VCaP (cell line): Measurements from ENCODE around the gene N4BP2.

Experiments used
- H3K27ac ChIP-seq: fragments of 450-650 bp; 2 replicates; pipeline ENCODE4 v1.5.1; 2017
- TF ChIP-seq, protein P1 (sequence below): fragments of 450-650 bp; conservative IDR thresholded peaks from 2 replicates; pipeline ENCODE4 v1.5.1; 2017; ENCODE audit warnings: mild to moderate bottlenecking, moderate library complexity

Gene N4BP2

DNA sequence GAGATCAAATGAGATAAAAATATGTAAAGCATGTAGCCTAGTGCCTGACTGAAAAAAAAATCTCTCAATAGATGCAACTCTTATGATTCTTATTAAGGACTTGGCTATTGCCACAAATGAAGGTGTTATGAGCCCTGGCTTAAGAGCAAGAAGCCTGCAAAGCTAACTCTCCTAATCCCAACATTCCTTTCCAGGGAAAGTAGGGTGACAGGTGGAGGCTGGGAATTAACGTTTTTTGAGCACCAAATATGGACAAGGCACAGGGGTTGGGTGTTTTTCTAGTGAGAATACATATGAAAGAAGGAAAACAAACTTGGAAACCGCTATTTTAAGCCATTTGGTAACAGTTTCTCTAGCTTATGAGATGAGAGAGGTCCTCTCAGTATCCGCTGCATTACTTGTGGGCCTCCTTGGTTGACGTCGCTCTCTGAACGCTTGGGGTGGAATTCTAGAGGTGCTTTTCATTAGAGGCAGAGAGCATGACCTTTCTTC lies 142.6 kb downstream of the N4BP2 start:
- H3K27ac ChIP-seq: no peak overlapping the region
- TF ChIP-seq, protein P1, sequence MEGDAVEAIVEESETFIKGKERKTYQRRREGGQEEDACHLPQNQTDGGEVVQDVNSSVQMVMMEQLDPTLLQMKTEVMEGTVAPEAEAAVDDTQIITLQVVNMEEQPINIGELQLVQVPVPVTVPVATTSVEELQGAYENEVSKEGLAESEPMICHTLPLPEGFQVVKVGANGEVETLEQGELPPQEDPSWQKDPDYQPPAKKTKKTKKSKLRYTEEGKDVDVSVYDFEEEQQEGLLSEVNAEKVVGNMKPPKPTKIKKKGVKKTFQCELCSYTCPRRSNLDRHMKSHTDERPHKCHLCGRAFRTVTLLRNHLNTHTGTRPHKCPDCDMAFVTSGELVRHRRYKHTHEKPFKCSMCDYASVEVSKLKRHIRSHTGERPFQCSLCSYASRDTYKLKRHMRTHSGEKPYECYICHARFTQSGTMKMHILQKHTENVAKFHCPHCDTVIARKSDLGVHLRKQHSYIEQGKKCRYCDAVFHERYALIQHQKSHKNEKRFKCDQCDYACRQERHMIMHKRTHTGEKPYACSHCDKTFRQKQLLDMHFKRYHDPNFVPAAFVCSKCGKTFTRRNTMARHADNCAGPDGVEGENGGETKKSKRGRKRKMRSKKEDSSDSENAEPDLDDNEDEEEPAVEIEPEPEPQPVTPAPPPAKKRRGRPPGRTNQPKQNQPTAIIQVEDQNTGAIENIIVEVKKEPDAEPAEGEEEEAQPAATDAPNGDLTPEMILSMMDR: no peak

DNA sequence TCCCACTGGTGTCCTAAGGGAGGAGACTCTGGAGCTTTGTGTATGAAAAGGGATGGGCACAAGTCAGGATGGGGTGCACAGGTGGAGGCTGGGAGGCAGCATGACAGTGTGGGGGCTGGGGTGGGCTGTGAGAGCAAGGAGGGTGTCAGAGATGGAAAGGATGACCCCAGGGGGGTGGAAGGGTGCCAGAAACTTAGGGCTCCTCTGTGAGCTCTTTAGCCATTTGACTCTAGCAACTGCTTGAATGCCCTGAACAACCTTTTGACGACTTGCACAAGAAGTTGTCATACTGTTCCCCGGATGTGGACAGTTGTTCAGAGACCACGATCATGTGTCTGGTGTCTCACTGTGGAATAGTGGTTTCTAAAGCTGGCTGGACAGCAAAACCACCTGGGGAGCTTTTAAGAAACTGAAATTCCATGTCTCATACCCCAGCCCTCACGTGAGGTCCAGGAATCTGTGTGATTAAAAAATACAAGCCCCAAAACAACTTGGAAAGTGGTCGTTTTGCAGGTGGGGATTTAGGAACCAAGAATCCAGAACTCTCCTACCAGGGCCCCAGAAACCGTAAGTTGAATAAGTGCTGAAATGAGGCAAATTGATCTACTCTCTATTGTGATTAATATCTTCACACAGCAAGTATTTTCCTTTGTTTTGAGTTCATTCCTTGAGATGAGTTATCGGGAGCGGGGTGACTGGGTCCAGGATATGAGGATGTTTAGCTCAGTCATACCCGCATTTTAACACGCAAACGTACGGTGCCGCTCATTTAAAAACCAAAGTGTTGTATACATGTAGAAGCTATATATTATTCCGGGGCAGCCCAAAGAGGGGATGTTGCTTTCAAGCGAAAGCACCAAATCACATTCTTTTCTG lies 143.6 kb downstream of the N4BP2 start:
- no peak overlapping the region for H3K27ac ChIP-seq
- TF ChIP-seq, protein P1: no peak

DNA sequence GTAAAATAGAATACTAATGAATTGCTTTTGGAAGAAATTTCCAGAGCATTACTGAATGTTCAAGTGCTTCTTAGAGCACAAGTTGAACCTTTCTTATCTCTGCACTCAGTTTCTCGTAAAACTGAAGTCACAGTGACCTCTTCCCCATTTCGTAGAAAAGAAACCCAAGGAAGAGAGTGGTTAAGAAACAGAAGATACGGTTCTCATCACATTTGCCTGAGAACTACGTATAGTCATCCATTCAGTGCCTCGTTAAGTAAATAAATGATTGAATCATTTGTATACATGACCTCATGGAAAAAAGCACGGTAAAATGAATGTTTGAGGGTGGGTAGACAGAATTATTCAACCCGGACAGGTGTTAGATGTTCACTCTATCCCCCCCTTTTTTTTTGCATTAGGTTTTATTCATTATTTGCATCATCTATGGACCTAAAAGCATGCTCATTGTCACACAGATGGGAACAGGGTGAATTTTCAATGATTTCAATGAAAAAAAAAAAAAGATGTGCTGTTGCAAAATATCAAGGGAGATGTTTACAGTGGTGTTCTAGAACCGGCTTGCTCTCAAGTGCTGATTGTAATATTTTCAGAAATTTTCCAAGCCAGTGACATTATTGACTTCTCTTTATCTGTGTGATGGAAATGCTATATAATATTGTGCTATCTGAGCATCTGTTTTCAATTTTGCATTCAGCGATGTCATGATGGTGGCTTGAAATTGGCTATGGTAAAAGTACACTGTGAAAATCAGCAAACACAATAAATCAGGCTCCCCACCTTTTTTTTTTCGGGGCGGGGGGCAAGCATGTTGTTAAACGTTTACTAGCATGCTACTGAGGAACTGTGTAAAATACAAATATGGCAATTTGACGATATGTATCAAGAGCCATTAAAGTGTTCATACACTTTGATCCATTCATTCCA lies 144.5 kb downstream of the N4BP2 start:
- no peak overlapping the region for H3K27ac ChIP-seq
- TF ChIP-seq, protein P1: no peak

DNA sequence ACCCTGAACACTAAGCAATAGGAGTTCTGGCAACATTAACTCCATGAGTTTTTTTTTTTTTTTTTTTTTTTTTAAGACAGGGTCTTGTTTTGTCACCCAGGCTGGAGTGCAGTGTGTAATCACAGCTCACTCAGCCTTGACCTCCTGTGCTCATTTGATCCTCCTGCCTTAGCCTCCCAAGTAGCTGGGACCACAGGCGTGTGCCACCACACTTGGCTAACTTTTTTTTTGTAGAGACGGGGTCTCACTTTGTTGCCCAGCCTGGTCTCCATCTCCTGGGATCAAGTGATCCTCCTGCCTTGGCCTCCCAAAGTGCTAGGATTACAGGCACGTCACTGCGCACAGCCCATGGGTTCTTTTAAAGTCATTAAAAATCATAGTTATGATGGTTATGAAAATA lies 145.2 kb downstream of the N4BP2 start:
- H3K27ac ChIP-seq: no peak overlapping the region
- TF ChIP-seq, protein P1: no peak

DNA sequence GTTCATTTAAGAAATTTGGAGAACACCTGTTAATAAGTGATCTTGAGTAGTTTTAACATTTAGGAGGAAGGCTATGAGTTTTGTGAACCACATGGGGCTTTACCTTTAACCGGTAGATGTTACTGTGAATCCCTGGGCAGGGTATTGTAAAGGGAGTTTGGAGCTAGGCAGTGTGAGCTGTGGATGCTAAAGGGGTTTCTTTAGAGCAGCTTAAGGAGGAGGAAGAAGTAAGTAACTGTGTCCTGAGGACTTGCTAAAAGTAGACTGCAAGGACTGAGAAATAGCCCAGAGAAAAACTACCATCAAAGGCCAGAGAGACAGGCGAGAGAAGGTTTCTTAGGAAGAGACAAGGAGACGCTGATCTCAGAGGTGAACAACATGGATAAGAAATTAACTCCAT lies 145.8 kb downstream of the N4BP2 start:
- no peak overlapping the region for H3K27ac ChIP-seq
- TF ChIP-seq, protein P1: no peak

DNA sequence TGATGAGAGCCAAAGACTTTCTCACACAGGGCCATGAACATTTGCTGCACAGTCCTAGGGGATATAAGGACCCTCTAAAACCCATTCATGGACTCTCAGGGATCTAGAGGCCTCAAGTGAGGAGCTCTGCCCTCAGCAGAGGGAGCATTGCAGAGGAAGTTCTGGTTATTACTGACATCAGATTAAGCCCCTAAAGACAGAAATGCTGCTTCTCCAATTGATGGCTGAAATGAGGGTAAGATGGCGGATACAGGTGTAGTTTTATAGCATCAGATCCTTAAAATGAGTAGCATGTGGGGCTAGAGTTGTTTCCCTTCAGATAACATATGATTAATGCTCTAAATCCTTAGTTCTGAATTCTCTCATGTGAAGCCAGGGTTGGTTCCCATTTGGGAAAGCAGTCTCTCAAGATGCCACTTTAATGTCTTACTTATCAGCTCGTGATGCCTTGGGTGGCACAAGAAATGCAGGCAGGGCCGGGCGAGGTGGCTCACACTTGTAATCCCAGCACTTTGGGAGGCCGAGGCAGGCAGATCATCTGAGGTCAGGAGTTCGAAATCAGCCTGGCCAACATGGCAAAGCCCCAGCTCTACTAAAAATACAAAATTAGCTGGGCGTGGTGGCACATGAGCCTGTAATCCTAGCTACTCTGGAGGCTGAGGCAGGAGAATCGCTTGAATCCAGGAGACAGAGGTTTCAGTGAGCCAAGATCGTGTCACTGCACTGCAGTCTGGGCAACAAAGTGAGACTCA lies 148.0 kb downstream of the N4BP2 start:
- TF ChIP-seq, protein P1: no peak
- no peak overlapping the region for H3K27ac ChIP-seq
